ENCODE results near the gene WNT11. TPM values are rescaled to one million over a fixed set of nuclear protein-coding genes. Genes with fewer than 3 reads are reported as not detected.

Gene WNT11
- 1.4 and 4.6 TPM in 2 replicates for total RNA-seq (2014; rRNA removed; shearing (Covaris generic))

DNA sequence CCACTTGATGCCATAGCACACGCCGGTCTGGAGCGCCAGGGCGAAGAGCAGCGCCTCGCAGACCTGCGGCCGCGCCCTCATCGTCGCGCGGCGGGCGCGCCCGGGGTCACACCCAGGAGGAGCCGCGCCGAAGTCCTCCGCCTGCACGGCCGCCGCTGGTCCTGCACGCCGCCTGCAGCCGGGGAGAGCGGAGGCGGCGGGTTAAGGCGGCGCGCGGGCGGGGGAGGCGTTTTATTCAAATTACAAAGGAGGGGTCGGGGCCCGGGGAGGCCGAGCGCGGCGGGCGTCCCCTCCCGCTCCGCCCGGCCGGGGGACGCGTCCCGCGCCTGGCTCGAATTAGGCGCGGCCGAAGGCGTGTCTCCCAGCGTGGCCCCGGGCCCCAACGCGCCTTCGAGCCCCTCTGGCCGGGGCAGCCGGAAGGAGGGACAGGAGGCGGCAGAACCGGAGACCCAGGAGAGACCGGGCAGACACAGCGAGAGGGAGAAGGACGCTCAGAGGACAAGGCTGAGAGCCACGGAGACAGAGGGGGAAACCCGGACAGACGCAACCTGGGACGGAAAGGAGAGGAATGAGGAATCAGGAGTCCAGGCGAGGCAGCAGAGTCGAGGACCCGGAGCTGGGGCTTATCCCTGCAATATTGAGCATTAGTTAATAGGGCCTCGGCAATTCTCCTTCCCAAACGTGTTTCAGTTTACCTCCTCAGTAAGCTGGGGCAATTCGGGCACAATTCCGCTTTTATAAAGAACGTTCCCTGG lies at the start of gene WNT11:
TSS of gene WNT11 (minus strand) at position 176 of the 755 bp plus-strand sequence. CDS start at position 81, 95 bp downstream.
- DNase-seq (ENCODE audit: low read depth), result peak; percentile 47

DNA sequence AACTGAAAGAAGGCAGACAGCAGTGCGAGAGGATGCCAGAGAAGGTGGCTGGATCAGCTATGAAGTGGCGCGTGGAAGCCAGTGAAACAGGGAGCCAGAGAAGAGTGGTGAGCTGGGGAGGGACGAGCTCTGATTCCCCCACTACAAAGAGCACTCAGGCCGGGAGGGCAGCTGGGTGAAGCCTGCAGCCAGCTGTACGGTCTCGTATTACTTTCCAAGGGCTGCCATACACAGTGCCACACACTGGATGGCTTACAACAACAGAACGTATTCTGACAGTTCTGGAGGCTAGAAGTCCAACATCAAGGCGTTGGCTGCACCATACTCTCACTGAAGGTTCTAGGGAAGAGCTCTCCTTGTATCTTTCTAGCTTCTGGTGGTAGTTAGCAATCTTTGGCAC lies 47.1 kb upstream of the WNT11 start:
- no peak for DNase-seq (ENCODE audit: low read depth)

DNA sequence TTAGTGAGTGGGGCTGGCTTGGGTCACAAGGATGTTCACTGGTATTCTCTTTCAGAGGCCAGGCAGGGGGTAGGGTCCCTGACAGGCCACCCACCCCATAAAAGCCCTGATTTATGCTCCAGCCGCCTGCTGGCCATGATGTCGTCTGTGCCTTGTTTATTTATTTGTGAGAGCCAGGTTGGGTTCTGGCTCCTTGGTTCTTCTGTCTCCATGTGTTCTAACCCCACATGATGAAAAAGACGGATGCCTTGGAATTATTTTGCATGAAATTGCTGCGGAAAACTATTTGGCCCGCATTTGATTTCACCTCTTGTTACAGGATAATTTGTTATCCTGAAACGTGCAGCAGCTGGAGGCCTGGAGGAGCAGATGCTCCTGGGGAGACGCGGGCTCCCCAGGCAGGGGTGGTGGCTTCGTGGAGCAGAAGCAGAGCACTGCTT lies 46.3 kb upstream of the WNT11 start:
- DNase-seq (ENCODE audit: low read depth), result no peak

DNA sequence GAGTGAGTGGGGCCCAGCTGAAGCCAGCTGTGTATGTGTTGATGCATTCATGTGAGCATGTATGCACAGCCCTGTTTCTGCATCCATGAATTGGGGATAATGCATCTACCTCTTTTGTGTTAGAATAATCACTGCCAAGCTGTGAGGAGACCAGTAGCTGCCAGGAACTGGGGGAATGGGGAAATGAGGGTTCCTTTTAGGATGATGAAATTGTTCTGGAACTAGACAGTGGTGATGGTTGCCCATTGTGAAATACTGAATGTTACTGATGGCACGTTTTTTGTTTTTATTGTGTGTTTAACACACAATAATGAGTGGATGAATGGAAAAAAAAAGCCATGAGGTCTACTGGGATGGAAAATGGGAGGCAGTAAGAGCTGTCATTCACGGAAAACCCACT lies 45.3 kb upstream of the WNT11 start:
- no peak for DNase-seq (ENCODE audit: low read depth)

DNA sequence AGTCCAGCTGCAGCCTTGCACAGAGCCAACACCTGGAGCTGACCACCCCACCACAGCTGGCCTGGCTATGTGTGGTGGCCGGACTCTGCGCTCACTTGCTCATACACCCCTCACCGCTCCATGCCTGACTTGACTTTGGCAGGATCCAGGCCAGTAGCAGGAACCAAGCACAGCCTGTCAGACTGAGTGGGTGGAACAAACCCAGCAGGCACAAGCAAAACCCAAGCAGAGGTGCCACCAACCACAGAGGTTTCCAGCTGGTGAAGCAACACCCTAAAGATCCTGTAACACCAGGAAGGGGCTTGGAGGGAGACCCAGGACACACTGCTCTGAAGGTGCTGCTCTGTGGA lies 44.9 kb upstream of the WNT11 start:
- DNase-seq (ENCODE audit: low read depth), result no peak

DNA sequence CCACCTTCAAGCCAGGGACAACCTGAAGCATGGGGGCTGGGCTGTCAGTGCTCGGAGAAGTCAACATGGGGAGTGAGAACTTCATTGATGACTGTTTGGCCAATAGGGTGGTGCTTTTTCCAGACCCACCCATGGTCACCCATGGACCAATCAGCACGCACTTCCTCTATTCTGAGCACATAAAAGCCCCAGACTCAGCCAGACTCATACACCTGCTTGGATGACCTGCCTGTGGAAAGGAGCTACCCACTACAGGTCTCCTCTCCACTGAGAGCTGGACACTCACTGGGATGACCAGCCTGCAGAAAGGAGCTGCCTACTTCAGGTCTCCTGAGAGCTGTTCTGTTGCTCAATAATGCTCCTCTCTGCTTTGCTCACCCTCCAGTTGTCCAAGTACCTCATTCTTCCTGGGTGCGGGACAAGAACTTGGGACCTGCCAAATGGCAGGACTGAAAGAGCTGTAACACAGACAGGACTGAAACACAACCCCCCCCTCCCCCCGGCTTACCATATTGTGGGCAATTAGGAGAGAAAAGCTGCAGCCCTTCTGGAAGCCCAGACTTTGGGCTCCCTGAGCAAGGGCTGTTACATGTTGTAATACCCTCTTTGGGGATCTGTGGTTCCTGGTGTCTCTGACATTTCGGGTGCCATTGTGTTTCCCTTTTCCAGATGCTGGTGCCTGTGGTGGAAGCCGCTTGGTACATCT lies 44.4 kb upstream of the WNT11 start:
- no peak for DNase-seq (ENCODE audit: low read depth)

DNA sequence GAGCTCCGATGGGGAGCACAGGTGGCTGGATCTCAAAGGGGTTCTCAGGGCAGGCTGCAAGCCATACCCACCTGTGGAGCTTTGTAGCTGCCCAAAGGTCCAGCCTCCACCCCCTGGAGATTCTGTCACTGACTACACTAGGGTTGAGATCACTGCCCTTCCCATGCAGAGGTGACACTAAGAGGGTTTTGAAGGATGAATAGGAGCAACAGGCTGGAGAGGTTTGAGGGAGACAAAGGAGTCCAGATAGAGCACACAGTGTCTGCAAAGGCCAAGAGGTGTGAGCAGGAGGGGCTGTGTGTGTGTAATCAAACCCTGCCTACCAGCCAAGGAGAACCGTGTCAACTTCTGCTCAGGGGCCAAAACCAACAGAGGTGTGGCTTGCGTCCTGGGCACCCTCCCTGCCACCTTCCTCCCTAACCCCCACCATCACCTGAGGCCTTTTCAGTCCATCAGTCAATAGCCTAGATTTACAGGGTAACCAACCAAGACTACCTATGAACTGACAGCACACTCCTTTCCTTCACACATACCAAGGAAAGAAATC lies 43.0 kb upstream of the WNT11 start:
- DNase-seq (ENCODE audit: low read depth), result no peak

DNA sequence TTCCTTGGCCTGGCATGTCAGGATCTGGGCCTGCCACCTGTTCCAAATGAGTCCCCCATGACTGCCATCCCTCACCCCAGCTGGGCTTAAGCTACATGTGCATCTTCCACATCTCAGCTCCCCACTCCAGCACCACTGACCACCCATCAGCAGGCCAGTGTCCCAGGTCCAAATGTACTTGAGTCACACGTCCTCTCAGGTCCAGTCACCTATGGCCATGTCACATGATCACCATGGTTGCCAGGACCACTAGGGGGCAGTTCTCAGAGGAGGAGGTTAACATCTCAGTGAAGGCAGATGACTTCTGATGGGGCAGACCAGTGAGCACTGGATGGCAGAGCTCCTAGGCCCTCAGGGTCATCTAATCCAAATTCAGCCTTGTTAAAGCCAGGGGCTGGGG lies 41.9 kb upstream of the WNT11 start:
- no peak for DNase-seq (ENCODE audit: low read depth)

DNA sequence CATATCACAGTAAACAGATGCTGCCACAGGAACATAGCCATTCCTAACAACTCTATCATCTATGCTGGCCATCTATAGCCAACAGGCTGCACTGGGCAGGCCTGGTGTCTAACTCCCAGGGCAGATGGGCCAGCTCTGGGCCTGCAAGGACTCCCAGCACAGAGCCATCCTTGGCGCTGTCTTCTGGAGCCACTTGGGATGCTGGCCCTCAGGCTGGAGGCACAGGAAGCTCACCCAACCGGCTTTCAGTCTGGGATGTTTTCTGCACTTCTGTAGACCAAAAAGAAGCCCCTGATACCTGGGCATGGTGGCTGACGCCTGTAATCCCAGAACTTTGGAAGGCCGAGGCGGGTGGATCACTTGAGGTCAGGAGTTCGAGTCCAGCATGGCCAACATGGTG lies 40.8 kb upstream of the WNT11 start:
- DNase-seq (ENCODE audit: low read depth), result no peak

DNA sequence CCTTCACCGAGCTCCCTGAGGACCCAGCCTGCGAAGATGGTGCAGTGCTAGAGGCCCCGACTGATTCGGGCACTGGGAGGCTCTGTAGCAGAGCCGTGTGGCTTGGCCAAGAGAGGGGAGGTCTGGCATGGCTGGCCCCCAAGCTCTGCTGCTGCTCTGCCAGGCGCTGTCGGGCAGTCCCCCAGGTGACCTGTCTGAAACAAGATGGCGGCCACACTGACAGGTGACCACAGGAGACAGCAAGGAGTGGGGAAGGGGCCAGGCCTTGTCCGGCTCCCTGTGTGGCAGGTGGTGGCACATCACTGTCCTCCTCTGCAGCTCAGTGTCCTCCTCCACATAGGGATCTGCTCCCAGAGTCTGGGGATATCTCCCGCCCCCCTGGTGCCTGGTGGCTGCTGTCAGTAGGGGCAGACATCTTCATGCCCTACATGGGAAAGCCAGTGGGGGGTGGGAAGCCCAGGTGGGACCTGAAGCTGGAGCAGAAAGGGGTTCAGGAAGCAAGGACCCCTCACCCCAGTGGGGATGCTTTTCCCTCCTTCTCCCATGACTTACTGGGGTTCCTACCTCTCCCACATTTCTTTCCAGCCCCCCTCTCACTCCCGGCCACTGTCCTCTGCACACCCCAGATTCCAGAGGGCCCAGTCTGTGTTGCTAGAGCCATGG lies 40.1 kb upstream of the WNT11 start:
- DNase-seq (ENCODE audit: low read depth), result no peak

DNA sequence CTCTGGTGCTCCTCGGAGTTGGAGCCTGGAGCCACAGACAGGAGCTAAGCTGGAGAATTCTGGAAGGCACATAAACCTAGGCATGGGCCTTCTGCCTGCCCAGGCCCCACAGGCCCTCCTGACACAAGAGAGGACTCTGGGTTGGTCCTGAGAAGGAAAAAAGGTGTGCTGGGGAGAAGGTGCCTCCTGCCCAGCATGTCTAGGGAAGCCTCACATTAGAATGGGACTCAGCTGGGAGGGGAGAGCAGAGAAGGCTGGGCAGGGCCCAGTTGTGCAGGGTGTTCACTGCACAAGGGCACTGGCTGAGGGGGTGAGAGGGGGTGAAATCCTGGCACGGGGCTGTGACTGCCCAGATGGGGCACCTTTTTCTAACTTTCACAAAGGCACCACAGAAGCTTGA lies 39.4 kb upstream of the WNT11 start:
- DNase-seq (ENCODE audit: low read depth), result no peak

DNA sequence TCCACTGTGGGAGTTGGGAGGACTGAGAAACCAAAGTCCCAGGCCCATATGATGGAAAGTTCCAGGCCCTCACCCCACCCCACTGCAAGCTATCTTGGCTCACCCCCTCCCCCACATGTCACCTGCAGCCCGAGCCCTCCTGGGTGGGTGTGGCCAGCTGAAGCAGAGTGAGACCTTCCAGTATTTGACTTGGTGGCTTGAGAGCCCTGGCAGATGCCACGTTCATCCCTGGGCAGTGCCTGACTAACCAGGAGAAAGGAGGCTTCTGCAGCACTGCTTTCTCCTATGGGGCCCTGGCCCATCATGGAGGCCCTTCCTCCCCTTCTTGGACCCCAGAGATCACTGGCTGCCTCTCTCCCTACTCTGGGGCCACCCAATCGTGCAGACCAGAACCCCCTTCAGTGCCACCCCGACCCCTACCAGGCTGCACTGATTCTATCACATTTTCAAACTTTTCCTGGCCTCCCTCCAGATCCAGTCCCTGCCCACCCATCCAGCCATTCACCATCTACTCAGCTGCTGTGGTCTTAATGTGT lies 38.1 kb upstream of the WNT11 start:
- DNase-seq (ENCODE audit: low read depth), result no peak

DNA sequence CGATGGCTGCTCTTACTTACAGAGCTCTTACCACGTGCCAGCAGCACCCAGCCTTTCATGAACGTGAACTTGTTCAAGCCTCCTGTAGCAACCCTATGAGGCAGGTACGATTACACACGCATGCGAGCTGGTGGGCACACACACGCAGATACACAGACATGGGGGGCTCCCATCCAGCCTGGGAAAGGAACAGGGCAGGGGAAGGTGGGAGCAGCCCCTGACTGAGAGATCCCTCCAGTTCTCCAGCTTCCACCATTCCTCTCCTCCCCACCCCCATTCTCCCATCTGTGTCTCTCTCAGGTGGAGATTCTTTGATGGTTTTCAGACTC lies 37.6 kb upstream of the WNT11 start:
- no peak for DNase-seq (ENCODE audit: low read depth)

DNA sequence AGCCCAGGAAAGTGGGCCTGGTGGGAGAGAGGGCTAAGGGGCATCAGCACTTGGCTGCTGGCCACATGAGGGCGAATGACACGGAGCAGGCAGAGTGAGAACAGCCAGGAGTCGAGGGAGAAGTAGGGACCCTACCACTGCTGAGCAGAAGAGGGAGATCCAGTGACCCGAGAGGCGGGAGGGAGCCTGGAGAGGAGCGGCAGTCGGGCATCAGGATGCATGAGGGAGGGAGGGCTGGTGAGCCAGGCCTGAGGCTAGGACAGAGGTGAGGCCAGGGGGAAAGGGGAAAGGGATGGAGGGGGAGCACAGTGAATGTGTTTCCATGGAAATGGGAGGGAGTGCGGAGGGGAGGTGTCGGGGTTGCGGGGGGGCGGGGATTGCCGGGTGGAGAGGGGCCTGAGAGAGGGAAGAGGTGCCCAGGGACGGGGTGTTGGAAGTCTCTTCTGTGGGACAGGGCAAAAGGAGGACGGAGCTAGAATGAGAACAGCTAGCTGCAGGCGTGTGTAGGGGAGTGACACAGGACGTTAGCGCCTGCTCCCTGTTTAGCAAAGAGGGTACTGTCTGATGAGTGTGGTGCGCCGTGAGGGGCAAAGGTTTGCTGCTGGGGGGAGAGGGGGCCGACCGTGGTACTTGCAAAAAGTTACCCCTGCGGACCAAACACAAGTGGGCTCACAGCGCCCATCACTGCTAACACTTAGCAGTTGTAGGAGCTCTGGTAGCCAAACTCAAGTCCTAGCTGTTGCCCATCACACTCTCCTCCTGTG lies 37.1 kb upstream of the WNT11 start:
- no peak for DNase-seq (ENCODE audit: low read depth)

DNA sequence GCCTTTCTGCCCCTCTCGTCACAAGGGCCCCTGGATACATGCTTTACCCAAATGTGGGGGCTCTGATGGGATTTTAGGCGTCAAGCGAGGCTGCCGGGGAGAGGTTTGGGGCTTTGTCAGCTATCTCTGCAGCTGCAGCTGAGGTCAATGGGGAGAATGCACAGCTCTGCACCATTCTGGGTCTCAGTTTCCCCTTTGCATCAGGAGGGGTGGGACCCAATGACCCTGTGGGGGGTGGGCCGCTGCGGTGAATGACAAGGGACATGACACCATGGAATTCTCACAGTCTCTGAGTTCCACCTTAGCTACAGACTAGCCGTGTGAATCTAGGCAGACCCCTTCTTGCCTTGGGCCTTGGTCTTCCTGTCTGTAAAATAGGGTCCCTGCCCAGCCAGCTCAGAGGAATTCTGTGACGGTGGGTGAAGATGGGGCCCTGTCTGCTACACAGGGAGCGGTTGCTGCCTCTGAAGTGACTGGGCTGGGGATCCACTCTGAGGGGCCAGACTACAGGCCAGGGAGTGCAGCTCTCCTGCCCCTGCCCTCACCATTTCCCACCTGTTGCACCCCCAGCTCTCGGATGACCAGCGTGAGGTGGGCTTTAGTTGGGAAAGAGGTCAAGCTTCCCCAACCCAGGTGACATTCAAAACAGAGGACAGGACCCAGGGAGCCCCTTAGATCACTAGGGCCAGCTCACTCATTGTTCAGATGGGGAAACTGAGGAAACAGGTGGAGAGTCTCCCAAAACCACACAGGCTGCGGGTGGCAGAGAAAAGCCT lies 35.9 kb upstream of the WNT11 start:
- DNase-seq (ENCODE audit: low read depth), result no peak

DNA sequence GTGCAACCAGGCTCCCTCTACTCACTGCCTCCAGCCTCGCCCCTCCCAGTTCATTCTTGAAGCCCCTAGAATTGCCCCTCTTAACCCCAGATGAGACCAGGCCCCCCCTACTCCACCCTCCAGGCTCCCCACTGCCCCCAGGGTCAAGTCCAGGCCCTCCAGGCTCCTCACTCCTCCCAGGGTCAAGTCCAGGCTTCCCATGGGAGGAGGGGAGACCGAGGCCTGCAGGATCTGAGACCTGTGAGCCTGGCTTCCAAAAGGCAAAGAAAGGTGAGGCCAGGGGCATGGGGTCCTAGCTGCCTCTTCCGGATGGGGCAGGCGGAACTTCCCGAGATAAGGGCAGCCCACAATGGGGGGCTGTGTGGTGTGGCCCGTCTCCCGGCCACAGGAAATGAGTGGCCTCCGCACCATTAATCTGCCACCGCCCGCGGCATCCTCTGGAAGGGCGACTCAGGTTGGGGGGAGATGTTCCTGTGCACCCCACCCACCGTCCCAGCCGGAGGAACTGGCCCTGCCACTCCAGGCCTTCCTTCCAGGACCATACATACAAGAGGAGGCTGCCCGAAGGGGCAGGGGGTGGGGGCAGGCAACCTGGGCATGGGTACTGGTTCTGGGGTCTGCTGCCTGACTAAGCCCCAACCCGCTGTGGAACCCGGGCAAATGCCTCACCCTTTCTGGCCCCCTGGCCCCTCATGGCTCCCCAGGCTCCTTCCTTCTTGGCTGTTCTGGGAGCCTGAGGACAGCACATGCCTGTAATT lies 35.1 kb upstream of the WNT11 start:
- peak; percentile 21 for DNase-seq (ENCODE audit: low read depth)

DNA sequence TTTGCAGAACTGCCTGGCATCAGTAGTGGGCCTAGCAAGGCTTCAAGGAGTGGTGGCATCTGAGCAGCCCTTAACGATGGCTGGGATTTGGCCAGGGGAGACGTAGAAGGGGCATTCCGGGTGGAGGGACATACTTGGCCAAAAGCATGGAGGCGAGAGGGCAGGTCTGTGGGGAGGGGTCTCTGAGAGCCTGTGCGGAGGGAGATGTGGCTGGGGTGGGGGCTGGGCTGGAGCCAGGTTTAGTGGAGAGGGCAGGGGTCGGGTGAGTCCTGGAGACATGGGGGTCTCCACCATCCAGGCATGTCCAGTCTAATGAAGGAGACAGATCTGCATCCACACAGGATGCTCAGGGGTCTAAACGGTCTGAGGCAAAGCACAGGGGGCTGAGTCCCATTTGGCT lies 34.4 kb upstream of the WNT11 start:
- DNase-seq (ENCODE audit: low read depth), result no peak

DNA sequence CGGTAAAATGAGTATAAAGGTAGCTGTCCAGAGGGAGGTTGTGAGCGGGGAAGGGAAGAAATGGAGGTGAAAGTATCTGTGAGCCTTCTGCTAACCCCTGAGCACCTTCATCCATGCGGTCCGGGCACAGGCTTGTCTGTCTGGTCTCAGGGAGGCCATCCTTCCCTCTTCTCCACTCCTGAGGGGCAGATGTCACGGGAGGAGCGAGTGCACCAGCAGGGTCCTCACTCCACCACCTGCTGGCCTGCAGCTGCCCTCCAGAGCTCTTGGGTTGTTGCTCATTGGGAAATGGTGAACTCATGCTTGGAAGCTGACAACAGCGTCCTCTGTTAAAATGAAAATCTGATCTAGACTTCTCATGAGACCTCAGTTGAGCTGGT lies 33.8 kb upstream of the WNT11 start:
- no peak for DNase-seq (ENCODE audit: low read depth)

DNA sequence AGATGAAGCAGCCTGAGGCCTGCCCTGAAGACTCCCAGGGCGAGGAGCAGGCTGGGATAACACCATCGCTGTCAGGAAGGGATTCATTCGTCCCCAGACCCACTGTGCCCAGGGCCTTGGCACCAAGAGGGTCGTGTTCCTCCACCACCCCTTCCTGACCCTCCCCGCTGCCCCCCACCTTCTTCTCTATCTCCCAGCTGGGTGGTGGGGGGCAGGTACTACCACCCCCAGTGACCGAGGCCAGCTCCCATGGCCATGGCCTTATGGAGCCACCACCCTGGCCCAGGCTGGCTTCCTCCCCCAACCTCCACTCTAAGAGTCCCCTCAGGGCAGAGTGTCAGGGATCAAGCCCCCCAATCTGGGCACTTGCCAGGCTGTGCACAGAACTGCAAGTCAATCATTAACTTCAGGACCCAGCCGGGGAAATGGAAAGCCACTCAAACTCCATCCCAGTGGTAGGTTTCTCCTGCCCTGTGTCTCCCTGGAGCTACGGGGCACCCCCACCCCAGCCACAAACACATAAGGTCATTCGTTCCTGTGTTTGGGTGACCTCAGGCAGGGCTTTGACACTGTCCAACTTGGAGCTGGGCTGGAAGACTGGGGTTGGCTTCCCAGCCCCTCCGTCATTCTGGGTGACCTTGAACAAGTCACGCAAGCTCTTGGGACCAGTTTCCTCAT lies 33.3 kb upstream of the WNT11 start:
- DNase-seq (ENCODE audit: low read depth), result no peak

DNA sequence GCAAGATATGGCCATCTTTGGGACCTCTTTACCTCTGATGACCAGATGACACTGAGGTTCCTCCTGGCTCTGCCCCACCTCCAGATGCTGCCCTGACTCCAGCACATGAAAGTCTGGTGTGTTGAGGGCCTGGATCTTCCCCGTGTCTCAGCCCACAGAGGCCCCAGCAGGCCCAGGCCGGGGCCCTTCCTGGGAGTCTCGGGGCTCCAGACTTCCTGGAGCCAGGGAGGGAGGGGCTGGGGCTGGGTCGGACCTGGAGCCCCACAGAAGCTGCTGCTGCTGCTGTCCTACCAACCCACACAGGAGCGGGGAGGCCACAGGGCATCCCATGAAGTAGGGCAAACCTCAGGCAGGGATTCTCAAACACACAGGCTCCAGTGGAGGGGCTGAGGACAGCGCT lies 32.2 kb upstream of the WNT11 start:
- DNase-seq (ENCODE audit: low read depth), result no peak
